OCI-LY7 (cell line): ENCODE data around the gene GRK3. TPM values are rescaled to one million over a fixed set of nuclear protein-coding genes. Genes with fewer than 3 reads are reported as not detected.
A peak's percentile ranks its signal among the peaks of the same experiment; 100 is the strongest.

Experiments
- BruUV-seq: library from RNA; stranded (reverse); fragments of 400-500 nt; replicated peaks from 2 replicates; lab custom pipeline; 2021; lab: Mats Ljungman, UMichigan
- CTCF ChIA-PET: fragments of 300-600 bp; sonication (Branson Sonifier 250); formaldehyde crosslinking; loops from one replicate; lab custom pipeline; 2022; ENCODE audit warnings: antibody characterized with exemption; ENCODE audit not compliant: unreplicated experiment; lab: Charles Lee
- POLR2A ChIA-PET: fragments of 300-600 bp; sonication (Branson Sonifier 250); formaldehyde crosslinking; loops from one replicate; lab custom pipeline; 2022; ENCODE audit warnings: antibody characterized with exemption; lab: Charles Lee
- DNase-seq: peaks from one replicate; pipeline ENCODE4 v3.0.0-alpha.2; 2015; ENCODE audit warnings: low spot score
- H2AFZ ChIP-seq: fragments of 200-600 bp; sonication (generic), shearing (Covaris generic); 2 replicates; pipeline ENCODE4 v1.6.1; 2014; ENCODE audit warnings: mild to moderate bottlenecking, antibody characterized with exemption, low read length, moderate library complexity
- H3K27ac ChIP-seq: fragments of 200-600 bp; sonication (generic); 2 replicates; pipeline ENCODE4 v1.5.1; 2014; ENCODE audit warnings: mixed run types, low read depth, mild to moderate bottlenecking, moderate library complexity, low read length, inconsistent platforms; ENCODE audit not compliant: poor library complexity, severe bottlenecking
- H3K36me3 ChIP-seq: fragments of 200-600 bp; sonication (generic); 2 replicates; pipeline ENCODE4 v1.6.1; 2014; ENCODE audit warnings: mild to moderate bottlenecking, antibody characterized with exemption, low read length, moderate library complexity, mixed read lengths; ENCODE audit not compliant: insufficient read depth
- H3K4me1 ChIP-seq: fragments of 200-600 bp; sonication (generic); 2 replicates; pipeline ENCODE4 v1.5.1; 2014; ENCODE audit warnings: mild to moderate bottlenecking, low read length; ENCODE audit not compliant: insufficient read depth, poor library complexity, severe bottlenecking
- H3K4me2 ChIP-seq: fragments of 200-600 bp; sonication (generic); 2 replicates; pipeline ENCODE4 v1.6.1; 2014; ENCODE audit warnings: mild to moderate bottlenecking, low read length
- H3K4me3 ChIP-seq: fragments of 200-600 bp; sonication (generic); 2 replicates; pipeline ENCODE4 v1.5.1; 2014; ENCODE audit warnings: mild to moderate bottlenecking, low read depth, low read length; ENCODE audit not compliant: poor library complexity, severe bottlenecking
- H3K79me2 ChIP-seq: fragments of 200-600 bp; sonication (generic); 2 replicates; pipeline ENCODE4 v1.6.1; 2016; ENCODE audit warnings: low read depth, mild to moderate bottlenecking, low read length, moderate library complexity, mixed read lengths; ENCODE audit not compliant: insufficient read depth
- H3K9me2 ChIP-seq: fragments of 200-600 bp; sonication (generic); 2 replicates; pipeline ENCODE4 v1.6.1; 2016; ENCODE audit warnings: mild to moderate bottlenecking, low read length, mixed read lengths; ENCODE audit not compliant: insufficient read depth
- H3K9me3 ChIP-seq: fragments of 200-600 bp; sonication (generic); 2 replicates; pipeline ENCODE4 v1.6.1; 2014; ENCODE audit warnings: mild to moderate bottlenecking, mixed run types, low read length, mixed read lengths
- H4K20me1 ChIP-seq: fragments of 200-600 bp; sonication (generic); 2 replicates; pipeline ENCODE4 v1.6.1; 2014; ENCODE audit warnings: mild to moderate bottlenecking, antibody characterized with exemption, low read length, moderate library complexity, mixed read lengths; ENCODE audit not compliant: insufficient read depth
- CTCF ChIP-seq: fragments of 200-600 bp; sonication (generic); conservative IDR thresholded peaks from 2 replicates; pipeline ENCODE4 v1.5.1; 2014; ENCODE audit warnings: mild to moderate bottlenecking, antibody characterized with exemption, low read length, moderate library complexity, mixed read lengths
- EZH2phosphoT487 ChIP-seq: fragments of 200-600 bp; sonication (generic); IDR thresholded peaks from 2 replicates; pipeline ENCODE4 v1.6.1; 2018; ENCODE audit warnings: low read depth, borderline replicate concordance, mild to moderate bottlenecking, mixed run types, antibody characterized with exemption, low read length, moderate library complexity, mixed read lengths
- intact Hi-C: fragments of 100-400 bp; cut with micrococcal nuclease; formaldehyde crosslinking; loops from one replicate; pipeline ENCODE4 v1.10.0; 2022; ENCODE audit not compliant: unreplicated experiment
- total RNA-seq, 2 experiments: library from RNA; depleted of rRNA in 1 of 2; stranded (reverse); fragments of >200 nt in 1 of 2; shearing (Covaris generic) in 1 of 2; gene quantifications; 2 replicates each; pipeline ENCODE4 v1.2.3, GENCODE V29; 2014 to 2022

GRK3 gene
- total RNA-seq, 2 experiments from 2014 or later: 14.2 to 39.3 TPM

GRCh38 chr22:25770333-25770732 is 205.9 kb downstream of the GRK3 start:
- Histone ChIP-seq H3K36me3 (no peaks in the 10 kb centered on the region), H3K27ac (no peak overlapping the region), H3K9me2 (no peaks in the 10 kb centered on the region), H4K20me1 (no peaks in the 10 kb centered on the region), H3K4me2 (no peak overlapping the region), H3K79me2 (no peaks in the 10 kb centered on the region), H3K4me3 (no peak overlapping the region), H2AFZ (no peak overlapping the region), H3K9me3 (0 out of 2 replicates have a peak, but pooled peaks cover 7% of the 10 kb centered on the region), H3K4me1 (no peaks in the 10 kb centered on the region)
- intact Hi-C loops: loop anchor here (5.0 to 10.0 kb wide), 4 partner anchors 203 to 564 kb away; no protein-coding TSS in a partner anchor
- no TSS peak for BruUV-seq
- no peak for DNase-seq
- TF ChIP-seq CTCF: no peak
- no peak for TF ChIP-seq EZH2phosphoT487
- ChIA-PET POLR2A (no interaction called here), CTCF (no interaction called here)

GRCh38 chr22:25772288-25772687 is 207.8 kb downstream of the GRK3 start:
- no peaks in the 10 kb centered on the region for H3K36me3 ChIP-seq
- no peak overlapping the region for H3K4me2 ChIP-seq
- H3K27ac ChIP-seq: no peak overlapping the region
- no peaks in the 10 kb centered on the region for H3K4me1 ChIP-seq
- no peak for TF ChIP-seq EZH2phosphoT487
- no peak for TF ChIP-seq CTCF
- DNase-seq: no peak
- no peak overlapping the region for H3K4me3 ChIP-seq
- no TSS peak for BruUV-seq
- H3K9me2 ChIP-seq: no peaks in the 10 kb centered on the region
- intact Hi-C loops: loop anchor here (2.0 to 10.0 kb wide), 6 partner anchors 205 to 563 kb away; no protein-coding TSS in a partner anchor
- peak overlapping the region; percentile 56; the same call in 1 of the 2 replicates for H2AFZ ChIP-seq
- H4K20me1 ChIP-seq: no peaks in the 10 kb centered on the region
- CTCF ChIA-PET: no interaction called here
- no peaks in the 10 kb centered on the region for H3K79me2 ChIP-seq
- POLR2A ChIA-PET: no interaction called here
- H3K9me3 ChIP-seq: no peaks in the 10 kb centered on the region

- no peak overlapping the region for H3K4me2 ChIP-seq
- no peaks in the 10 kb centered on the region for H3K79me2 ChIP-seq
- TF ChIP-seq EZH2phosphoT487 (no peak), CTCF (peak; percentile 72)
- H3K27ac ChIP-seq: no peak overlapping the region
- no peaks in the 10 kb centered on the region for H3K9me3 ChIP-seq
- no TSS peak for BruUV-seq
- H3K9me2 ChIP-seq: no peaks in the 10 kb centered on the region
- ChIA-PET POLR2A (no interaction called here), CTCF (no interaction called here)
- no peaks in the 10 kb centered on the region for H4K20me1 ChIP-seq
- intact Hi-C loops: loop anchor here (5.0 to 10.0 kb wide), 4 partner anchors 207 to 560 kb away; no protein-coding TSS in a partner anchor
- H3K4me3 ChIP-seq: no peak overlapping the region
- no peaks in the 10 kb centered on the region for H3K4me1 ChIP-seq
- peak; percentile 22 for DNase-seq
- no peaks in the 10 kb centered on the region for H3K36me3 ChIP-seq
- no peak overlapping the region for H2AFZ ChIP-seq
These were observed 210.1 kb downstream of the GRK3 start for GRCh38 chr22:25774575-25775026.
